ENCODE results near the gene PIP5KL1.

Gene PIP5KL1

GRCh38 chr9:127927988-127928675, 2.4 kb downstream of the PIP5KL1 start:
- no peak for DNase-seq

GRCh38 chr9:127927201-127927987, 3.2 kb downstream of the PIP5KL1 start:
- no peak for DNase-seq

GRCh38 chr9:127926906-127927200, 3.7 kb downstream of the PIP5KL1 start:
- DNase-seq, result no peak

GRCh38 chr9:127925959-127926905, 4.3 kb downstream of the PIP5KL1 start:
- DNase-seq, result no peak

- DNase-seq, result no peak
These were observed 5.7 kb downstream of the PIP5KL1 start for GRCh38 chr9:127924736-127925444.

- no peak for DNase-seq
These were observed 6.8 kb downstream of the PIP5KL1 start for GRCh38 chr9:127923771-127924170.

GRCh38 chr9:127923046-127923445, 7.5 kb downstream of the PIP5KL1 start:
- DNase-seq, result no peak

GRCh38 chr9:127921557-127922120, 8.9 kb downstream of the PIP5KL1 start:
- peak; percentile 25 for DNase-seq

GRCh38 chr9:127920794-127921193, 9.8 kb downstream of the PIP5KL1 start:
- DNase-seq, result no peak

GRCh38 chr9:127919253-127919815, 11.2 kb downstream of the PIP5KL1 start:
- DNase-seq, result no peak

- DNase-seq, result no peak
These were observed 12.1 kb downstream of the PIP5KL1 start for GRCh38 chr9:127918183-127919107.

GRCh38 chr9:127917603-127918002, 13.0 kb downstream of the PIP5KL1 start:
- no peak for DNase-seq

- DNase-seq, result peak; percentile 65
These were observed 13.6 kb downstream of the PIP5KL1 start, which contains the start of gene ST6GALNAC4 for GRCh38 chr9:127916720-127917581. Gene ST6GALNAC4, minus strand, starts transcription at chr9:127917041. Its CDS starts 622 bp downstream, at chr9:127916419.

- DNase-seq, result no peak
These were observed 14.5 kb downstream of the PIP5KL1 start for GRCh38 chr9:127915801-127916719.

GRCh38 chr9:127915325-127915752, 15.2 kb downstream of the PIP5KL1 start:
- no peak for DNase-seq

- no peak for DNase-seq
These were observed 16.9 kb downstream of the PIP5KL1 start for GRCh38 chr9:127913682-127914081.

GRCh38 chr9:127912882-127913281, 17.7 kb downstream of the PIP5KL1 start:
- no peak for DNase-seq

- DNase-seq, result no peak
These were observed 18.3 kb downstream of the PIP5KL1 start for GRCh38 chr9:127912296-127912695.
